Psoas muscle (tissue), 8 donors: ENCODE data around the gene BAIAP3. TPM values are rescaled to one million over a fixed set of nuclear protein-coding genes. Genes with fewer than 3 reads are reported as not detected.

Source experiments
- ATAC-seq, 4 donors: fragments of 200-7000 bp; cut with Tn5 transposase; one replicate each; pipeline ENCODE4 v1.9.1; 2020; ENCODE audit warnings: moderate library complexity in 3 of 4, mild to moderate bottlenecking in 2 of 4
- DNase-seq, 2 donors: peaks; one replicate each; pipeline ENCODE4 v3.0.0-alpha.2; 2020
- H3K27ac ChIP-seq: fragments of 200-600 bp; one replicate; pipeline ENCODE4 v1.8.0; 2022
- H3K27me3 ChIP-seq, 3 donors: fragments of 200-600 bp in 1 of 3; one replicate each; pipeline versions ENCODE4 v1.6.1 to v1.8.0; 2013 to 2022; ENCODE audit warnings: low read length in 2 of 3, mild to moderate bottlenecking in 2 of 3, moderate library complexity in 1 of 3; ENCODE audit not compliant: insufficient read depth in 3 of 3
- H3K36me3 ChIP-seq, 2 donors: fragments of 200-600 bp in 1 of 2; one replicate each; pipeline versions ENCODE4 v1.6.1 to v1.8.0; 2013 to 2022; ENCODE audit warnings: low read depth in 1 of 2, mild to moderate bottlenecking in 1 of 2, moderate library complexity in 1 of 2; ENCODE audit not compliant: insufficient read depth in 1 of 2
- H3K4me1 ChIP-seq: fragments of 200-600 bp; one replicate; pipeline ENCODE4 v1.8.0; 2022
- H3K4me3 ChIP-seq: fragments of 200-600 bp; one replicate; pipeline ENCODE4 v1.8.0; 2022; ENCODE audit warnings: mild to moderate bottlenecking
- H3K9me3 ChIP-seq: fragments of 200-600 bp; one replicate; pipeline ENCODE4 v1.8.0; 2022
- WGBS, 3 donors: extraction: QIAGEN DNeasy Blood & Tissue Kit; methylation state at CpG; one replicate each; pipeline versions ENCODE4 v1.1.6 to v1.1.7; 2013; 5-methylcytosine and 5-hydroxymethylcytosine counted together
- intact Hi-C, 2 donors: fragments of 100-400 bp; cut with DNase I; formaldehyde crosslinking; loops; one replicate each; pipeline versions ENCODE4 v1.11.0 to v1.14.2; 2022
- polyA plus RNA-seq, 3 donors: library from polyadenylated mRNA; stranded (reverse); fragments of 200-250 nt; gene quantifications; one replicate each; pipeline ENCODE4 v1.2.3, GENCODE V29; 2013
- total RNA-seq, 4 donors: library from RNA; stranded (reverse); fragmentation: NEBNext Ultra II Directional in 2 of 4; extraction: Animal tissue kit (Norgen Biotek cat#: 25700) in 2 of 4; gene quantifications; one replicate each; pipeline versions ENCODE4 v1.2.1 to v1.2.4, GENCODE V29; 2021 to 2023
- TF ChIP-seq, protein P1 (sequence below): fragments of 200-600 bp; IDR thresholded peaks from one replicate; pipeline ENCODE4 v1.8.0; 2022; ENCODE audit warnings: antibody characterized with exemption
- donor health status: healthy with polysubstance abuse.
- donor health status: DM: no; HTN: no; CAD: no; lungs with moderate emphysema.
- donor health status: Bipolar disorder and iron deficiency.
- donor health status: healthy.
- donor health status: DM: yes; HTN: yes; CAD: no.
- donor health status: DM: no; HTN: no; CAD: no.
- donor health status: DM: no; HTN: no; CAD: no.
- donor health status: DM: yes; HTN: yes; CAD: no.

BAIAP3 gene
- total and polyA plus RNA-seq, 7 donors = 0.38 to 3.5 (median 1.1) TPM

DNA sequence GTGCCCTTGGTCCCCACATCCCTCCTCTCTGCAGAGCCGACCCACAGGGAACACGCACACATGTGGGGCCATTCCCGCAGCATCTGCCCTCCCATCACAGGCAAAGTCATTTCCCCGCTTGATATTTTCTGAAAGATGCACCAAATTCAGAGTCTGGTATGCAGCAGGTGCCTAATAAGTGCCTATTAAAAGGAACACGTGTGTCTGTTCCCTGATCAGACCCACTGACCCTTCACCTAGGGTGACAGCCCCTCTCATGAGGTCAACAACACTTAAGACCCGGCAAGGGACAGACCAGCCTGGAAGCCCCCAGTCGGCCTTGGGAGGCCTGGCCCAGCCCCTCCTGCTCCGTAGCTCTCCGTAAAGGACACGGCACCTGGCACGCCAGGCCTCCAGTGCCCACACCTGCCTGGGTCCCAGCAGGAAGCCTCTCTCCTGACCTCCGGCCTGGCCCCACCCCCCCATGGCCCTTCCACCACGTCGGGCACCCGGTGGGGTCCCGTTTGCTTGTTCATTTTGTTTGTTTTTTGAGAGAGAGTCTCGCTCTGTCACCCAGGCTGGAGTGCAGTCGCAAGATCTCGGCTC, 61.0 kb downstream of the BAIAP3 start:
- Histone ChIP-seq H3K27me3 (no peaks in the 10 kb centered on the region), H3K27ac (no peak overlapping the region), H3K9me3 (no peaks in the 10 kb centered on the region), H3K4me3 (no peak overlapping the region), H3K36me3 (peaks cover 0 to 74% of the 10 kb centered on the region in 2 donors), H3K4me1 (no peaks in the 10 kb centered on the region)
- no peak for ATAC-seq
- DNase-seq = no peak
- TF ChIP-seq, protein P1, sequence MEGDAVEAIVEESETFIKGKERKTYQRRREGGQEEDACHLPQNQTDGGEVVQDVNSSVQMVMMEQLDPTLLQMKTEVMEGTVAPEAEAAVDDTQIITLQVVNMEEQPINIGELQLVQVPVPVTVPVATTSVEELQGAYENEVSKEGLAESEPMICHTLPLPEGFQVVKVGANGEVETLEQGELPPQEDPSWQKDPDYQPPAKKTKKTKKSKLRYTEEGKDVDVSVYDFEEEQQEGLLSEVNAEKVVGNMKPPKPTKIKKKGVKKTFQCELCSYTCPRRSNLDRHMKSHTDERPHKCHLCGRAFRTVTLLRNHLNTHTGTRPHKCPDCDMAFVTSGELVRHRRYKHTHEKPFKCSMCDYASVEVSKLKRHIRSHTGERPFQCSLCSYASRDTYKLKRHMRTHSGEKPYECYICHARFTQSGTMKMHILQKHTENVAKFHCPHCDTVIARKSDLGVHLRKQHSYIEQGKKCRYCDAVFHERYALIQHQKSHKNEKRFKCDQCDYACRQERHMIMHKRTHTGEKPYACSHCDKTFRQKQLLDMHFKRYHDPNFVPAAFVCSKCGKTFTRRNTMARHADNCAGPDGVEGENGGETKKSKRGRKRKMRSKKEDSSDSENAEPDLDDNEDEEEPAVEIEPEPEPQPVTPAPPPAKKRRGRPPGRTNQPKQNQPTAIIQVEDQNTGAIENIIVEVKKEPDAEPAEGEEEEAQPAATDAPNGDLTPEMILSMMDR = no peak
- intact Hi-C loops = no loop called here
- WGBS, 3 donors = 83 to 87% (median 86%) methylated on average over 19 of the region's 19 CpGs

DNA sequence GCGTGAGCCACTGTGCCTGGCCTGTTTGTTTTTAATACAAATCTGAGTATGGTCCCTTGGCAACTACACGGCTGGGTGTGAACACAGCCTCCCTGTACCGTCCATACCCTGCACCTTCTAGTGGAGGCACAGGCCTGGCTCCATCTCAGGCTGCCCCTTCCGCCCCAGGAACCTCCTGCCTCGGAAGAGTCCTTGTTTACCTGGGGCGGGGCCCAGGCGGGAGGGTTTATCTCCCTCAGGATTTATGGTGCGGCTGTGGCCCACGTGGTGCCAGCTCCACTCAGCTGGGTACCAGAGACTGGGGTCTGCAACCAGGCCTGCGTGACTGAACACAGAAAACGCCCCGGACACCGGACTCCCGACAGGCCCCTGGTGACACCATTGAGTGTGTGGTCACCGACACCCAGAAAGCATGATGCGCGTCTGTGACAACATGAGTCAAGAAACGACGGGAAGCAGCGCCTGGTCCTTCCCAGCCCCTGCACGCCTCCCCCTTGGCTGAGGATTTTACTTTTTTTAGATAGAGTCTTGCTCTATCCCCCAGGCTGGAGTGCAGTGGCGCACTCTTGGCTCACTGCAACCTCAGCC, 62.1 kb downstream of the BAIAP3 start:
- DNase-seq (no peak), ATAC-seq (no peak)
- intact Hi-C loops = no loop called here
- Histone ChIP-seq H3K4me1 (no peaks in the 10 kb centered on the region), H3K4me3 (no peak overlapping the region), H3K27me3 (no peaks in the 10 kb centered on the region), H3K27ac (no peak overlapping the region), H3K36me3 (peaks cover 0 to 72% of the 10 kb centered on the region in 2 donors), H3K9me3 (no peaks in the 10 kb centered on the region)
- TF ChIP-seq, protein P1 = no peak
- WGBS, 3 donors = 91 to 94% (median 91%) methylated on average over 22 of the region's 22 CpGs

DNA sequence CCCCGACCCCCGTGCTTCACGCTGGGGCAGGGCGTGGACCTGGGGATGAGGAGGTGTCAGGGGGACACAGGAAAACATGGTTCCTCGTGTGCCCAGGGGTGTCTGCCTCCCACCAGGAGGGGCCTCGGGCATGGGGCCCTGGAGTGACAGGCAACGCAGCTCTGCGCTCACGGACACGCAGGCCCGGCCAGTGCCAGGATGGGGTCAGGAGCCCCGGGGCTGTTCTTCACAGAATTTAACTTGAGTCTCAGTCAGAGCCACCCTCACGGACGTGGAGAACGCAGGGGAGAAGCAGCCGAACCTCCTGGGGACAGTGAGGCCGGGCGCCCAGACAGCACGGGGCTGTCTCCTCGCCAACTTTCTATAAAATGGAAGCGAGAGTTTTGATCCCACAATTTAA, 64.3 kb downstream of the BAIAP3 start:
- intact Hi-C loops = no loop called here

GRCh38 chr16:1398351-1398750, 64.9 kb downstream of the BAIAP3 start:
- H3K9me3 ChIP-seq = no peaks in the 10 kb centered on the region
- 91 to 94% (median 94%) methylated on average over 9 of the region's 9 CpGs for WGBS, 3 donors
- H3K4me3 ChIP-seq = no peak overlapping the region
- H3K36me3 ChIP-seq = peaks cover 4 to 77% of the 10 kb centered on the region in 2 donors
- no peaks in the 10 kb centered on the region for H3K4me1 ChIP-seq
- no peak overlapping the region for H3K27ac ChIP-seq
- no peaks in the 10 kb centered on the region for H3K27me3 ChIP-seq
- intact Hi-C loops = no loop called here
- DNase-seq (no peak), ATAC-seq (no peak)
- TF ChIP-seq, protein P1 = no peak

More for the DNA sequence above, 64.3 kb downstream of the BAIAP3 start:
- DNase-seq = no peak
- H3K9me3 ChIP-seq = no peaks in the 10 kb centered on the region
- H3K4me1 ChIP-seq = no peaks in the 10 kb centered on the region
- no peaks in the 10 kb centered on the region for H3K27me3 ChIP-seq
- 89 to 93% (median 93%) methylated on average over 18 to 21 of the region's 21 CpGs for WGBS, 3 donors
- no peak overlapping the region for H3K4me3 ChIP-seq
- TF ChIP-seq, protein P1 = no peak
- no peak for ATAC-seq
- peaks cover 4 to 77% of the 10 kb centered on the region in 2 donors for H3K36me3 ChIP-seq
- H3K27ac ChIP-seq = no peak overlapping the region

Other genes starting within 250 kb of the BAIAP3 start
- gene C1QTNF8, start 237.4 kb upstream of the BAIAP3 start, total RNA-seq = not detected
- gene C1QTNF8, start 237.4 kb upstream of the BAIAP3 start, polyA plus RNA-seq = not detected
- gene CACNA1H, start 180.5 kb upstream of the BAIAP3 start, total RNA-seq = 1 to 10 TPM; 2.0 to 5.9 (median 3.0) TPM
- gene CACNA1H, start 180.5 kb upstream of the BAIAP3 start, polyA plus RNA-seq = 1 to 10 TPM; 1.8 to 2.3 (median 2.0) TPM
- gene TPSG1, start 108.4 kb upstream of the BAIAP3 start, total RNA-seq = not detected
- under 1 TPM in 1 of 3 donors, not detected in 2; 0.08 TPM for gene TPSG1, start 108.4 kb upstream of the BAIAP3 start, polyA plus RNA-seq
- 10 to 100 TPM in 1 of 4 donors, 1 to 10 TPM in 3; 3.2 to 14.2 (median 4.6) TPM for gene TPSB2, start 103.5 kb upstream of the BAIAP3 start, total RNA-seq
- gene TPSB2, start 103.5 kb upstream of the BAIAP3 start, polyA plus RNA-seq = 1 to 10 TPM; 1.9 to 6.1 (median 2.7) TPM
- gene TPSAB1, start 92.9 kb upstream of the BAIAP3 start, total RNA-seq = 1 to 10 TPM; 1.3 to 8.9 (median 6.0) TPM
- gene TPSAB1, start 92.9 kb upstream of the BAIAP3 start, polyA plus RNA-seq = 1 to 10 TPM; 1.6 to 5.0 (median 2.6) TPM
- under 1 TPM in 1 of 4 donors, not detected in 3; 0.90 TPM for gene TPSD1, start 77.6 kb upstream of the BAIAP3 start, total RNA-seq
- under 1 TPM; 0.09 to 0.27 (median 0.10) TPM for gene TPSD1, start 77.6 kb upstream of the BAIAP3 start, polyA plus RNA-seq
- 10 to 100 TPM; 46.2 to 71.7 (median 56.0) TPM for gene UBE2I, start 24.0 kb upstream of the BAIAP3 start, total RNA-seq
- 100 to 1,000 TPM in 1 of 3 donors, 10 to 100 TPM in 2; 49.8 to 101 (median 55.6) TPM for gene UBE2I, start 24.0 kb upstream of the BAIAP3 start, polyA plus RNA-seq
- gene TSR3, start 18.2 kb downstream of the BAIAP3 start, total RNA-seq = 10 to 100 TPM; 40.0 to 55.3 (median 43.2) TPM
- 100 to 1,000 TPM in 2 of 3 donors, 10 to 100 TPM in 1; 55.1 to 109 (median 107) TPM for gene TSR3, start 18.2 kb downstream of the BAIAP3 start, polyA plus RNA-seq
- 10 to 100 TPM; 27.9 to 36.6 (median 32.5) TPM for gene GNPTG, start 18.3 kb downstream of the BAIAP3 start, total RNA-seq
- 10 to 100 TPM; 29.5 to 31.2 (median 30.7) TPM for gene GNPTG, start 18.3 kb downstream of the BAIAP3 start, polyA plus RNA-seq
- gene UNKL, start 81.1 kb downstream of the BAIAP3 start, total RNA-seq = 10 to 100 TPM; 21.9 to 41.0 (median 34.2) TPM
- 10 to 100 TPM; 17.3 to 58.7 (median 19.2) TPM for gene UNKL, start 81.1 kb downstream of the BAIAP3 start, polyA plus RNA-seq
- 10 to 100 TPM; 11.7 to 22.8 (median 19.4) TPM for gene UQCC4, start 87.1 kb downstream of the BAIAP3 start, total RNA-seq
- gene UQCC4, start 87.1 kb downstream of the BAIAP3 start, polyA plus RNA-seq = 10 to 100 TPM; 27.1 to 66.5 (median 63.7) TPM
- gene PERCC1, start 97.4 kb downstream of the BAIAP3 start, total RNA-seq = not detected
- under 1 TPM in 1 of 3 donors, not detected in 2; 0.08 TPM for gene PERCC1, start 97.4 kb downstream of the BAIAP3 start, polyA plus RNA-seq
- 1 to 10 TPM in 1 of 4 donors, under 1 TPM in 3; 0.27 to 1.5 (median 0.55) TPM for gene CCDC154, start 110.9 kb downstream of the BAIAP3 start, total RNA-seq
- under 1 TPM in 2 of 3 donors, not detected in 1; 0.21 to 0.38 TPM for gene CCDC154, start 110.9 kb downstream of the BAIAP3 start, polyA plus RNA-seq
- 10 to 100 TPM; 41.2 to 65.4 (median 46.2) TPM for gene CLCN7, start 141.4 kb downstream of the BAIAP3 start, total RNA-seq
- 10 to 100 TPM; 27.0 to 33.6 (median 29.7) TPM for gene CLCN7, start 141.4 kb downstream of the BAIAP3 start, polyA plus RNA-seq
- under 1 TPM in 1 of 4 donors, not detected in 3; 0.26 TPM for gene PTX4, start 155.3 kb downstream of the BAIAP3 start, total RNA-seq
- under 1 TPM in 2 of 3 donors, not detected in 1; 0.04 to 0.23 TPM for gene PTX4, start 155.3 kb downstream of the BAIAP3 start, polyA plus RNA-seq
- gene TELO2, start 159.7 kb downstream of the BAIAP3 start, total RNA-seq = 10 to 100 TPM; 15.8 to 23.8 (median 19.6) TPM
- gene TELO2, start 159.7 kb downstream of the BAIAP3 start, polyA plus RNA-seq = 10 to 100 TPM; 11.6 to 18.3 (median 14.0) TPM
- gene TMEM204, start 200.0 kb downstream of the BAIAP3 start, total RNA-seq = 10 to 100 TPM in 2 of 4 donors, 1 to 10 TPM in 2; 7.5 to 21.7 (median 10.2) TPM
- 10 to 100 TPM; 11.8 to 22.3 (median 12.0) TPM for gene TMEM204, start 200.0 kb downstream of the BAIAP3 start, polyA plus RNA-seq